GDM1 (cell line): Measurements from ENCODE around the gene PRKAR2B.
"Not testable (repeated sequence)": the region's sequence is repeated elsewhere in the genome, so short reads cannot be mapped to it uniquely, and the experiment has no call there.

Experiments
- DNase-seq: peaks from one replicate; lab custom pipeline; 2025; lab: John Stamatoyannopoulos, UW

The PRKAR2B gene

GRCh38 chr7:107048783-107049418 lies 4.4 kb downstream of the PRKAR2B start:
- no peak for DNase-seq

DNA sequence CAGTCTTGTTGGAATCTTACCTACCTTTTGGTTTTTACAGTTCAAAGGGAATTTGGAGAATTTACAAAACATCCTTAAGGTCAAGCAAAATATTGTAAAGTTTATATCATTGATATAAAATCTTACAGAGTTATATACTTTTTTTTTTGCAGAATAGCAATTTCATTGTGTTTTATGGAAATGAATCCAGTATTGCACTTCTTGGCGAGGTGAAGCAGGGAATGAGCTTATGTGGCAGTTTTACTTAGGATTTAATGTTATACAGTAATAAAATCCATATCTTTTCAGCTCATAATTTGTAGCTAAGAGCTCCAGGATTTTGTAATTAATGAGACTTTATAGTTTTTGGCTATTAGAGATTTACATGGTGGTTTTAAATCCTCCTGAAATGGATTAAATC lies 5.0 kb downstream of the PRKAR2B start:
- DNase-seq = no peak

- DNase-seq = no peak
Observed at GRCh38 chr7:107049971-107050532, 5.5 kb downstream of the PRKAR2B start.

GRCh38 chr7:107051376-107051775 lies 6.9 kb downstream of the PRKAR2B start:
- DNase-seq = no peak

DNA sequence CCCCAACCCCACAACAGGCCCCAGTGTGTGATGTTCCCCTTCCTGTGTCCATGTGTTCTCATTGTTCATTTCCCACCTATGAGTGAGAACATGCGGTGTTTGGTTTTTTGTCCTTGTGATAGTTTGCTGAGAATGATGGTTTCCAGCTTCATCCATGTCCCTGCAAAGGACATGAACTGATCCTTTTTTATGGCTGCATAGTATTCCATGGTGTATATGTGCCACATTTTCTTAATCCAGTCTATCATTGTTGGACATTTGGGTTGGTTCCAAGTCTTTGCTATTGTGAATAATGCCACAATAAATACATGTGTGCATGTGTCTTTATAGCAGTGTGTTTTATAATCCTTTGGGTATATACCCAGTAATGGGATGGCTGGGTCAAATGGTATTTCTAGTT lies 10.5 kb downstream of the PRKAR2B start:
- not testable (repeated sequence) for DNase-seq

DNA sequence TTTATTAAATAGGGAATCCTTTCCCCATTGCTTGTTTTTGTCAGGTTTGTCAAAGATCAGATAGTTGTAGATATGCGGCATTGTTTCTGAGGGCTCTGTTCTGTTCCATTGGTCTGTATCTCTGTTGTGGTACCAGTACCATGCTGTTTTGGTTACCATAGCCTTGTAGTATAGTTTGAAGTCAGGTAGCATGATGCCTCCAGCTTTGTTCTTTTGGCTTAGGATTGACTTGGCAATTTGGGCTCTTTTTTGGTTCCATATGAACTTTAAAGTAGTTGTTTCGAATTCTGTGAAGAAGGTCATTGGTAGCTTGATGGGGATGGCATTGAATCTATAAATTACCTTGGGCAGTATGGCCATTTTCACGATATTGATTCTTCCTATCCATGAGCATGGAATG lies 11.6 kb downstream of the PRKAR2B start:
- DNase-seq = not testable (repeated sequence)

GRCh38 chr7:107056728-107057473 lies 12.4 kb downstream of the PRKAR2B start:
- DNase-seq = no peak

DNA sequence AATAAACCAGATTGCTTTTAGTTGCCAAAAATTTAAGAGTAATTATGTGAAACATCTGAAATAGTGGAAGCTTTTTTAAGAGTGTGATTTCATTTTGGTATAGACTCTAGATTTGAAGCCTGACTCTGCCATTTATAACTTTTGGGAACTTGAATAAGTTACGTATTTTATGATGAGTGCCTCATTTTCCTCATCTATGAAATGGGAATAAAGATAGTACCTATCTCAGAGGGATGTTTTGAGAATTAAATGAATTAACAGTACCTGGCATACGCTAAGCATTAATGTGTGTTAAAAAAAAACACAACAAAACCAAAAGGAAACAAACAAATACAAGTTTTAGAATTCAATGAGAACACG lies 12.9 kb downstream of the PRKAR2B start:
- DNase-seq = no peak

- no peak for DNase-seq
Observed at GRCh38 chr7:107059468-107059867, 15.0 kb downstream of the PRKAR2B start.

GRCh38 chr7:107063245-107064120 lies 19.0 kb downstream of the PRKAR2B start:
- DNase-seq = no peak

DNA sequence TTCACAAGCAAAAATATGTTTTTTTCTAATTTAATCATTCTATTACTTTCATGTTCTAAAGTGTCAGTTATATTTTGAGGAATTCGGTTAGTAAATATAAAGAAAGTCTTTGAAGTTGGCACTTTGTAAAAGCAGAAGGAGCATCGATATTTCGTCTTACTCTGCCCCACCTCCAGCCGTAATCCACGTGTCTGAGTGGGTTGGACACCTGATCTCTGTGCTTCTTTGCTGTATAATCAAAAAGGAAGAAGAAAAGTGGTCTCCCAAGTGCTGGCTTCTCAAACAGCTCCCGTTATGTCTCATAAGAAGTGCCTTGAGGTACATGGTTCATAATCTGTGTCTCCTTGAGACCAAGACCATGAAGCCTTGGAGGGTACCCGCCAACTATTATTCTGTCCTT lies 19.8 kb downstream of the PRKAR2B start:
- no peak for DNase-seq

DNA sequence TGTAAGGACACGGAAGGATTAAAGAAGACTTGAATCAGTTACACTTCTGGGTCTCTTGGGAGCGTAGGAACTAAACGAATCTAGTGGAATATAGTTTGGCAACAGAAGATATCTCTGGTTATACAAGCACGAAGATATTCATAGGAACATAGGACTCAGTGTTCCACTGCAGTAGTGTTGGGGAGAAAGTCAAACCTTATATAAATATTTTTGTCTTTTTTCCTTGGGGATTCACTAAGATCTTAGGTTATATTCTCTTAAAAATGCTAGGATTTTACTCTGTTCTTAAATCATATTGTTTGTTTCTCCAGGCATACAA lies 21.4 kb downstream of the PRKAR2B start:
- DNase-seq = no peak

- no peak for DNase-seq
Observed at GRCh38 chr7:107068156-107068555, 23.7 kb downstream of the PRKAR2B start.

- DNase-seq = no peak
Observed at GRCh38 chr7:107069457-107069856, 25.0 kb downstream of the PRKAR2B start.

GRCh38 chr7:107070710-107071109 lies 26.2 kb downstream of the PRKAR2B start:
- no peak for DNase-seq

DNA sequence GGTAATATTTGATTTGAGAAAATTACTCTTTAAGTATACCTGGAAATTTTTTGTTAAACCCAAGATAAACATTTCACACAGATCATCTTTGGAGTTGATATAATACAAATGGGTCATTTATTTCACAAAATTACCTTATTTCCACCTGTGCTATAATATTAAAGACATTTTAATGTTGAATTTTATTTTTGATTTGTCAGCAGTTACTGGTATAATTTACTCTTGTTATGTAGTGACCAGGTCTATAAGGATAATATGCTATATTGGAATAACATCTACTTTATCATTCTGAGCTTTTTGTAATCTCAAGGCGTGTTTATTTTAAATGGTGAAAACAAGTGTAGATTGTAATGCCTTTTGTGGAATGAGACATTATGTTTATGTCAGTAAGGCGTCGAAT lies 26.6 kb downstream of the PRKAR2B start:
- DNase-seq = no peak

GRCh38 chr7:107072133-107072532 lies 27.6 kb downstream of the PRKAR2B start:
- no peak for DNase-seq

GRCh38 chr7:107075863-107076574 lies 31.5 kb downstream of the PRKAR2B start:
- no peak for DNase-seq

DNA sequence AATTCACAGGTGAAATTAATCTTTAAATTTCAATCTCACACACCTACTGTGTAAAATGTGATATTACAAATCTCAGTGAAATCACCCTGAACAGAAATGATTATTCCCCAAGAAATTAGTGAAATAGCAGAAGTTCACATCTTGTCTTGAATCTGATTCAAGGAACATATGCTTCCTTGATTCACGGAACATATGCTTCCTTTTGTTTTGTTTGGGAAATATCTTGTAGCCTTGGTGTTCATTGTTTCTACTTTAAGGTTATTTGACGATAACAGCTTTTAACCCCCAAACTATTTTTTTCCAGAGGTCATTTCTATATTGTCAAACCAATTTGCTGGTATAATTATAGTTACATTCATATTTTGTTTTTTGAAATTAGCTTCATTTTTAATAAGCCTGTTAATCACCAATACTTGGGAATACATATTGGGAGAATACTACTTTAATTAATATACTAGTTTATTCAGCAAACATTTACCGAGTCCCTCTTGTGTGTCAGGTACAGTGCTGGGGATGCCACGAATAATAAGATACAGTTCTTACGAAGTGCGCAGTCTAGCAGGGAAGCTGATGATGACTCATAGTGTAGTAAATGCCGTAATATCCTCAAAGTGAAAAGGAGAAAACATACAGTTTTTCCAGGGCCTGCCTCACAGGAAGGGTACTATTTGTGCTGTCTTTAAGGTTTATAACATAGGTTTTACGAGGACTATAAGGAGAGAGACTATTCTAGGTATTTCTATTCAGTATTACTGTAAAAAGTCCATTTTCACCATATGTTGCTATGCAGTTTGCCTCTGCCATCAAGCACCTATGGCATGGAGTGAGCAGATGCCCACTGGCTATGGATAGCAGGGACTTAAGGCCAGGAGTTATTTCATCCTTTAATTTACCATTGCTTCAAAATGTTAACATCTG lies 32.5 kb downstream of the PRKAR2B start:
- no peak for DNase-seq

- DNase-seq = no peak
Observed at GRCh38 chr7:107077699-107078516, 33.4 kb downstream of the PRKAR2B start.
